Upper lobe of left lung (tissue), 4 donors: ENCODE measurements around the gene BCDIN3D.

Experiments
- CTCF ChIP-seq, 6 experiments: fragments of 450-650 bp in 4 of 6; fragments of 200-600 bp in 2 of 6; sonication (generic) in 2 of 6; IDR thresholded peaks; one replicate each; pipeline ENCODE4 v1.5.1; 2016 to 2019; ENCODE audit warnings: antibody characterized with exemption in 6 of 6
- POLR2A ChIP-seq, 4 donors: fragments of 450-650 bp; IDR thresholded peaks; one replicate each; pipeline ENCODE4 v1.5.1; 2016 to 2017; ENCODE audit warnings: antibody characterized with exemption in 4 of 4, mild to moderate bottlenecking in 2 of 4
- POLR2AphosphoS5 ChIP-seq, 2 donors: sonication (generic); formaldehyde crosslinking; IDR thresholded peaks; one replicate each; pipeline ENCODE4 v1.5.1; 2017; ENCODE audit warnings: antibody characterized with exemption in 2 of 2

GRCh38 chr12:49804821-49805220, 38.1 kb downstream of the BCDIN3D start:
- no peak for TF ChIP-seq CTCF (IDR thresholded peaks at IDR 0.05)
- no peak for TF ChIP-seq POLR2A (IDR thresholded peaks at IDR 0.05)
- TF ChIP-seq POLR2AphosphoS5 (IDR thresholded peaks at IDR 0.05) = no peak
